GM20431 (cell line): Measurements from ENCODE around the gene PRKAA1.
"Not testable (repeated sequence)": the region's sequence is repeated elsewhere in the genome, so short reads cannot be mapped to it uniquely, and the experiment has no call there.

Experiments used
- in situ Hi-C: fragments of 300-500 bp; cut with MseI, MboI; formaldehyde crosslinking; loops from one replicate; pipeline ENCODE4 v1.15.0; 2020; ENCODE audit warnings: low sequenced_read_pairs; ENCODE audit not compliant: unreplicated experiment

Gene PRKAA1

GRCh38 chr5:40826489-40827187 lies 28.5 kb upstream of the PRKAA1 start:
- in situ Hi-C loops, result no loop called here

DNA sequence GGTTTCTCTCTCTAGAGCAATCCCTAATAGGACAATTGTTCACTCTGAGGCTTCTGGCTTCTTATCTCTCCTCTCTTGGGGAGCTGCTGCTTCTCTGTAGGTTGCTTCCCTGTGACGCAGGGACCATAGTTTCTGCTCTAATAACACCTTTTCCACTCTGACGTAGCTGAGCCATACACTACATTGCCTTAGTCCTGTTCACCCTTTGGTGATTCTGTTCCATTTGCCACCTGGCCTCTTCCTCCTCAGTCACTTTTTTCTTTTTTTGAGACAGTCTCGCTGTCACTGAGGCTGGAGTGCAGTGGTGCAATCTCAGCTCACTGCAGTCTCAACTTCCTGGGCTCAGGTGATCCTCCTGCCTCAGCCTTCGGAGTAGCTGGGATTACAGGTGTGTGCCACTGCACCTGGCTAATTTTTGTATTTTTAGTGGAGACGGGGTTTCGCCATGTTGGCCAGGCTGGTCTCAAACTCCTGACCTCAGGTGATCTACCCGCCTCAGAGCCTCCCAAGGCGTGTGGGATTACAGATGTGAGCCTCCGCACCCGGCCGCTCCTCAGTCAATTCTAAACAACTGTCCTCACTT lies 27.4 kb upstream of the PRKAA1 start:
- in situ Hi-C loops, result not testable (repeated sequence)

- in situ Hi-C loops, result no loop called here
Observed at GRCh38 chr5:40823459-40823858, 25.3 kb upstream of the PRKAA1 start.

DNA sequence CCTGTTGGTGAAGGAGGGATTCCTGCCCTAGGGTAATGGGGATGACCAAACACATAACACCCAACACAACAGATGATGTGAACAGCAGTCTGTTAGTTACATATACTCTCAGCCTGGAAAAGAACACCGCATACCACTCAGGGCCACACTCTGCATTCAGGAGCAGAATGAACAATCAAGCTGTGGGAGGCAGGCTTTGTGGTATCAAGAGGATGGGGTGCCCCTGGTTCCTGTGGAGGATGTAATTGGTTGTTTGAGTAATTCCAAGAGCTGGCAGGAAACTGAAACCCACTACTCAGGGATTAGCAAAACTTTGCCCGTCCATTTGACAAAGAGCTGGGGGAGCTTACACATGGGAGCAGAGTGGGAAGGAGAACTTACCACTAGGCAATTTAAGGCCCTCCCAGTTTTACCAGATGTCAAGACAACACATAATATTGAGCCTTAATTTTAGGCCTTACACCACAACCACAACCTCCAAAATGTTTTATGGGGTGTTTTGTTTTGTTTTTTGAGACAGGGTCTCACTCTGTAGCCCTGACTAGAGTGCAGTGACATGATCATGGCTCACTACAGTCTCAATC lies 15.6 kb upstream of the PRKAA1 start:
- in situ Hi-C loops, result no loop called here

GRCh38 chr5:40812125-40812524 lies 14.0 kb upstream of the PRKAA1 start:
- in situ Hi-C loops, result no loop called here

GRCh38 chr5:40801771-40802562 lies 3.8 kb upstream of the PRKAA1 start:
- in situ Hi-C loops, result no loop called here

DNA sequence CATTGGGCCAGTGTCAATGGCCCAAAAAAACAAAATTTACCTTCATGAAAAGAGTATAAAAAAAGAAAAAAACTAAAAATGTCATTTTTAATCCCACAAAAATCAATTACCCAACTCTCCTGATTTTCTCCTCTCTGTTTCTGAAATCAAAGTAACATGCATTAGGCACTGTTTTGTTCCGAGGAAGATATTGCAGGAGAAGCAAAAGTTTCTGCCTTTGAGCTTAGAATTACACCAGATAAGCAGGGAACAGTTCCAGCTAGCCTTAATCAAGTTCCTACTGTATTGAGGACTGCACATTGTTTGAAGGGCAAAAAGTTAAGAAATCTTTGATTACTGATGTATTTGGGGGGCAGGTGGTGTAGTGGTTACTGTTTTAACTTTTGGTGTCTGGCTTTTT lies 1.1 kb upstream of the PRKAA1 start:
- in situ Hi-C loops, result no loop called here

DNA sequence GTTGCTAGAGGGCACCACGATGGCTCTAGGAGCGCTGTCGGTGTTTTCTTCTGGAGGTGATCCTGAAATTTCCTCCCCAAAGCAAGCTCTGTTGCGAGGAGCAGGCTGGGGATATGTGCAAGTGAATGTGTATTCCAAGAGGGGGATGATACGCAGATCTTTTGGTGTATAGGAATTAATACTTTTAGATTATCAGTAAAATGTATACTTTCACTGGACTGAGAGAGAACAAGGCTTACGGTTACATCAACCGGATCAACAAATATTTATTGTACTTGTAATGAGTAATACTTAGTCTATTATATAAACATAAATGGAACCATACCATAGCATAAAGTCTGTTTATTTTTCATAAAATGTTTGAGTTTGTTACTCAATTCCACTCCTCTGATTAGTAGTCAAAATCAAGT lies 632 bp upstream of the PRKAA1 start:
- in situ Hi-C loops, result no loop called here

DNA sequence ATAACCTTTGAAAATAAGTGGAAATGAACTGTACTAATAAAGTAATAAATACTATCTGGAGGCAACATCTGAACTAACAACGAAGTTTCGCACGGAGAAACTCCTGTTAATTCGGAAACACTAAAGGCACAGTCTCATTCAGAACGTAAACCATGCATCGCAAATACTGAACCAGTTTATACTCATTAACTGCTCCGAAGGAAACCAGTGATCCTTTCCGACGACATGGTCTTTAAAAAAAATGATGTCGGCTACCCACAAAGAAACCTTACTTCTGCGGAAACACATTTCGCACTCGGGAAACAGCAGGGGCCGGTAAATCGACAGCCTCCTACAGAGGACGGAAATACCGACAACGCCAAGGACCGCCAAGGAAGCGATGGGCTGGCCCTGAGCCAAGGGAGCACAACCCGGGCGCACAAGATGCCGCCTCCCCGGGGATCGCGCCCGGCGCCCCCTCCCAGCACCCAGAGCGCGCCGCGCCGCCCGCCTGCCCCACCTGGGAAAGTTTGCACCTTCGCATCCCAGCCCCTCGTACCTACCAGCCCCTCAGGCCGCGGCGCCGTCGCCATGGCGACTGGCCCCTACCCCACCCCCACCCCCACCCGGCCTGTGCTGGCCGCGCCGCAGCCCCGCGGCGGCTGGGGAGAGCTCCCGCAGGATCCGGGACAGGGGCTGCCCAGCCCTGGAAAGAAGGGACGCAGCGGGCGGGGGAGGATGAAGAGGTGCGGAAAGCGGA lies 732 bp downstream of the PRKAA1 start:
- in situ Hi-C loops, result no loop called here

DNA sequence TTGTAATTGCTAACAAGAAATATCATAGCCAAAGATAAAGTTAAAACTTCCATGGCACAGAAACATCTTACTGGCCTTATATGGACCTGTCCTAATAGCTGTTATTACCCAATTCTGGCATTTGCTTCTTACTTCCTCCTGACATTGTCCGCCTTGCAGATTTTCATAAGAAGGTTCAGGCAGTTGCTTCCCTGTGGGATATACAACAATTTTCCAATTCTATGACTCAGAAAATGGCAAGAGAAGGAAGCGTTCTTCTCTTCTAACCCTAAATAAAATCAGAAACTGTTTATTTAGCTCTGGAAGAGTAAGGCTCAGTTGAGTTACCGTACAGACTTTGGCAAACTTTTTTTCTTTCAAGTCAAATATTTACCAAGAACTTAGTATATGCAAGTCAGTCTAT lies 1.7 kb downstream of the PRKAA1 start:
- in situ Hi-C loops, result no loop called here

GRCh38 chr5:40794877-40795276 lies 3.3 kb downstream of the PRKAA1 start:
- in situ Hi-C loops, result not testable (repeated sequence)

- in situ Hi-C loops, result not testable (repeated sequence)
Observed at GRCh38 chr5:40794340-40794739, 3.8 kb downstream of the PRKAA1 start.

DNA sequence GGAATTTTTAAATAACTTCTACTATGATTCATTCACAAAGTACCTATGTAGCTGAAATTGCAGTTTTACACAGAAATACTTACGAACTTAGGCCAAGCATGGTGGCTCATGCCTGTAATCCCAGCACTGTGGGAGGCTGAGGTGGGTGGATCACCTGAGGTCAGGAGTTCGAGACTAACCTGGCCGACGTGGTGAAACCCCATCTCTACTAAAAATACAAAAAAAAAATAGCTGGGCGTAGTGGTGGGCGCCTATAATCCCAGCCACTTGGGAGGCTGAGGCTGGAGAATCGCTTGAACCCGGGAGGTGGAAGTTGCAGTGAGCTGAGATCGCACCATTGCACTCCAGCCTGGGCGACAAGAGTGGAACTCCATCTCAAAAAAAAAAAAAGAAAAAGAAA lies 5.5 kb downstream of the PRKAA1 start:
- in situ Hi-C loops, result not testable (repeated sequence)

DNA sequence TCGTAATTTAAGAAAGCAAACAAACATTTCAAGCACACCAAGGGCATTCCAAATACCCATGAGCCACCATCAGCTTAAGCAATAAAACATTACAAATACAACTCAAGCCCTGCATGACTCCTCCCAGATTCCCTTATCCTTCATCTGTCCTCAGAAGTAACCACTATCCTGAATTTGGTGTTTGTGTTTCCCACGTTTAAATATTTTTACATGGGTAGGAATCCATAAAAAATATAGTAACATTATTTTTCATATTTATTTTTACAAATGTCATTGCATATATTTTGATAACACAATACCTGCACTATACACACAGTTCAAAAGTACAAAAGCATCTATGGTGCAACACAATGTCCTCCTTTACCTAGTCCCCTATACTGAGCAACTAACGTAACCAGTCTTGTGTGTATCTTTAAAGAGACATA lies 6.4 kb downstream of the PRKAA1 start:
- in situ Hi-C loops, result no loop called here

DNA sequence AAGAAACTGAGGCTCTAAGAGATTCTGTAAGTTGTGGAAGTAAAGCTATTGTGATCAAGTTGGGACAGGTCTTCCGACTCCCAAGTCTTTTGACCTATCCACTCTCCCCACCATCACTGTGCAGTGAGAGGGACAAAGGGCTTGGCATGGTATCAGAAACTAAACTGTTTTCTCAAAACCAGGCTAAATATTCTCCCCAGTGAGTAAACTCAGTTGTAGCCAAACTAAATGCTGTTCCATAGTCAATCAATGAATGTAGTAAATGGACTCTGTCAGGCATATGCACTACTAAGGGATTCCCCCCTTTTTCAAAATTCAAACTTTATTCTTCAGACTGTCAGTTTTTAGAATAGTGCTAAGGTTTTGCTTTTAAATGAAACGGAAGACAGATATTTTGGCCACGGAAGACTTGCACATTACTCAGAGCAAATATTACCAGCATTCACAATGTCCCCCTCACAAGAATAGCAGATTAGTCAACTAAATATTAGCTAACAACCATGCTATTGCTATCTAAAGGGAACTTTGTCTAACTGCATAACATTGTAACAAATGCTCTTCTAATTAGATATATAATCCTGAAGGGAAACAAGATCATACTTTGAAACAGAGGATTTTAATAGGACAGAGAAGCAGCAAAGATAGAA lies 7.1 kb downstream of the PRKAA1 start:
- in situ Hi-C loops, result no loop called here

DNA sequence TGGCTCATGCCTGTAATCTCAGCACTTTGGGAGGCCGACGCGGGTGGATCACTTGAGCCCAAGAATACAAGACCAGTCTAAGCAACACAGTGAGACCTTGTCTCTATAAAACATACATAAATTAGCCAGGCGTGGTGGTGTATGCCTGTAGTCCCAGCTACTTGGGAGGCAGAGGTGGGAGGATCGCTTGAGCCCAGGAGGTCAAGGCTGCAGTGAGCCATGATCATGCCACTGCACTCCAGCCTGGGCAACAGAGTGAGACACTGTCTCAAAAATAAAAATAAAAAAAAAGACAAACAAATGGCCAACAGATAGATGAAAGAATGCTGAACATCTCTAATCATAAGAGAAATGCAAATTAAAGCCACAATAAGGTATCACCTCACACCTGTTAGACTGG lies 9.2 kb downstream of the PRKAA1 start:
- in situ Hi-C loops, result not testable (repeated sequence)

GRCh38 chr5:40787986-40788385 lies 10.2 kb downstream of the PRKAA1 start:
- in situ Hi-C loops, result no loop called here

- in situ Hi-C loops, result not testable (repeated sequence)
Observed at GRCh38 chr5:40786664-40787063, 11.5 kb downstream of the PRKAA1 start.

DNA sequence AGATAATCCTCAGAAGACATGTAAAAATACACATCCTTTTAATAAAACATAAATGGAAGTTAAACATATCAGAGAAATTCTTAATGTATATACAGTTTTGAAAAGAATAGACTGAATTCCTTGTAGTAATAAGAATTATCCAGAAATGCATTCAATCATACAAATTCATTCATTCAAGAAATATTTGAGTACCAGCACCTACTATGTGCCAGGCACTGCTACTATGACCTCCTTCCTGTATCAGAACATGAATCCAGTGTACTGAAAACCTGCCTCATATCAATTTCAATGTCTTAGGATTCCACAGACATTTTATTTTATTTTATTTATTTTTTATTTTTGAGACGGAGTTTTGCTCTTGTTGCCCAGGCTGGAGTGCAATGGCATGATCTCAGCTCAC lies 13.3 kb downstream of the PRKAA1 start:
- in situ Hi-C loops, result no loop called here
